GM21786 (cell line): Measurements from ENCODE around the gene IFT172.
"Not testable (repeated sequence)": the region's sequence is repeated elsewhere in the genome, so short reads cannot be mapped to it uniquely, and the experiment has no call there.

ENCODE experiments used
- ATAC-seq: cut with Tn5 transposase; IDR thresholded peaks from one replicate; pipeline ENCODE4 v1.9.1; 2021; ENCODE audit not compliant: unreplicated experiment

IFT172 gene, protein sequence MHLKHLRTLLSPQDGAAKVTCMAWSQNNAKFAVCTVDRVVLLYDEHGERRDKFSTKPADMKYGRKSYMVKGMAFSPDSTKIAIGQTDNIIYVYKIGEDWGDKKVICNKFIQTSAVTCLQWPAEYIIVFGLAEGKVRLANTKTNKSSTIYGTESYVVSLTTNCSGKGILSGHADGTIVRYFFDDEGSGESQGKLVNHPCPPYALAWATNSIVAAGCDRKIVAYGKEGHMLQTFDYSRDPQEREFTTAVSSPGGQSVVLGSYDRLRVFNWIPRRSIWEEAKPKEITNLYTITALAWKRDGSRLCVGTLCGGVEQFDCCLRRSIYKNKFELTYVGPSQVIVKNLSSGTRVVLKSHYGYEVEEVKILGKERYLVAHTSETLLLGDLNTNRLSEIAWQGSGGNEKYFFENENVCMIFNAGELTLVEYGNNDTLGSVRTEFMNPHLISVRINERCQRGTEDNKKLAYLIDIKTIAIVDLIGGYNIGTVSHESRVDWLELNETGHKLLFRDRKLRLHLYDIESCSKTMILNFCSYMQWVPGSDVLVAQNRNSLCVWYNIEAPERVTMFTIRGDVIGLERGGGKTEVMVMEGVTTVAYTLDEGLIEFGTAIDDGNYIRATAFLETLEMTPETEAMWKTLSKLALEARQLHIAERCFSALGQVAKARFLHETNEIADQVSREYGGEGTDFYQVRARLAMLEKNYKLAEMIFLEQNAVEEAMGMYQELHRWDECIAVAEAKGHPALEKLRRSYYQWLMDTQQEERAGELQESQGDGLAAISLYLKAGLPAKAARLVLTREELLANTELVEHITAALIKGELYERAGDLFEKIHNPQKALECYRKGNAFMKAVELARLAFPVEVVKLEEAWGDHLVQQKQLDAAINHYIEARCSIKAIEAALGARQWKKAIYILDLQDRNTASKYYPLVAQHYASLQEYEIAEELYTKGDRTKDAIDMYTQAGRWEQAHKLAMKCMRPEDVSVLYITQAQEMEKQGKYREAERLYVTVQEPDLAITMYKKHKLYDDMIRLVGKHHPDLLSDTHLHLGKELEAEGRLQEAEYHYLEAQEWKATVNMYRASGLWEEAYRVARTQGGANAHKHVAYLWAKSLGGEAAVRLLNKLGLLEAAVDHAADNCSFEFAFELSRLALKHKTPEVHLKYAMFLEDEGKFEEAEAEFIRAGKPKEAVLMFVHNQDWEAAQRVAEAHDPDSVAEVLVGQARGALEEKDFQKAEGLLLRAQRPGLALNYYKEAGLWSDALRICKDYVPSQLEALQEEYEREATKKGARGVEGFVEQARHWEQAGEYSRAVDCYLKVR (N-terminal part only)

DNA sequence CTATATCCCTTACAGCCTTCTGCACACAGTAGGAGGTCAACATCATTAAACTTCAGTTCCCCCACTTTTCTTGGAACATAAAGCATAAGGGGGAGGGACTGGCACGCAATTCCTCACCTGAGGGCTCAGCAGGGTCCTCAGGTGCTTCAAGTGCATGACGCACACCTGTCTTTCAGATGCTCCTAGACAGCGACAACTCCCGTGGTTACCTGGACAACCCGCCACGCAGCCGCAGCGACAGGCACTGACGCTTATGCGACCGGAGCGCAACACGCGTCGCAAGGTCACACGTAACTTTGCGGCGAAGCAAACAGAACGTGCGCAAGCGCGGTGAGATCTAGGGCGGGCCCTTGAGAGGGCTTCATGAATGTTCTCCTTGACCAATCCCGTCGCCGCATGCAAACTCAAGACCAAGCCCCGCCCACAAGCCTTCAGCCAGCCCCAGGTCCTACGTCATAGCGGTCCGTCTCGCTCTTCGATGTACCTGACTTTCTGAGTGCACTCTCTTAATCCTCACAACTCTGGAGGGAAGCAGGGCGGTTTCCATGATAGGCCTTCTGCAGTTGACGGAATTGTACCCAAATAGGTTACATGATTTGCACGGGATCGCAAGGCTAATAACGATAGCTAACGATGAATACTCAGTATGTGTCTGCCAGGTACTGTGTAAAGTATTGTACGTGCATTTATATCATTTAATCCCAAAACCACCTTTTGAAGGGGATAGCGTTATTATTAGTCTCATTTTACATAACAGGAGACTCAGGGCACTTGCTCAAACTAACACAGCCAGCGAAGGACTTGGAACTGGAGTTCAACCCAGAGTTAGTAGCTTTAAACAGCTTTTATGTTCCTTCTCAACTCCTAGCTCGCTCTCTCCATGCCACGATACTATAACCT, at the start of gene IFT172:
Gene IFT172, minus strand, starts transcription at position 246 of the 900 bp plus-strand sequence. Its CDS starts 90 bp downstream, at position 156.
- peak; percentile 94 for ATAC-seq

DNA sequence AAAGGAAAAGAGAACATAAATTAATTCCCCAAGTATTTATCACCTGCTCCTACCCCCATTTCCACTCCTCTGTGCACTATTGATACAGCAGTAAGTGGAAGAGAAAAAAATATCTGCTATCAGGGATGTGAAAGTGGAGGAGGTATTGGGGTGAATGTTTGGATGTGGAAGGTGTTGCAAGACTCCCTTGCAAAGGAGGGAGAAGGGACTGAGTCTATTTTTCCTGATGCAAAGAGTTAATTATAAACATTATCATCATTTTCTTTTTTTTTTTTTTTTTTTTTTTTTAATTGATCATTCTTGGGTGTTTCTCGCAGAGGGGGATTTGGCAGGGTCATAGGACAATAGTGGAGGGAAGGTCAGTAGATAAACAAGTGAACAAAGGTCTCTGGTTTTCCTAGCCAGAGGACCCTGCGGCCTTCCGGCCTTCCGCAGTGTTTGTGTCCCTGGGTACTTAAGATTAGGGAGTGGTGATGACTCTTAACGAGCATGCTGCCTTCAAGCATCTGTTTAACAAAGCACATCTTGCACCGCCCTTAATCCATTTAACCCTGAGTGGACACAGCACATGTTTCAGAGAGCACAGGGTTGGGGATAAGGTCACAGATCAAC, 49.4 kb upstream of the IFT172 start:
- ATAC-seq: not testable (repeated sequence)

DNA sequence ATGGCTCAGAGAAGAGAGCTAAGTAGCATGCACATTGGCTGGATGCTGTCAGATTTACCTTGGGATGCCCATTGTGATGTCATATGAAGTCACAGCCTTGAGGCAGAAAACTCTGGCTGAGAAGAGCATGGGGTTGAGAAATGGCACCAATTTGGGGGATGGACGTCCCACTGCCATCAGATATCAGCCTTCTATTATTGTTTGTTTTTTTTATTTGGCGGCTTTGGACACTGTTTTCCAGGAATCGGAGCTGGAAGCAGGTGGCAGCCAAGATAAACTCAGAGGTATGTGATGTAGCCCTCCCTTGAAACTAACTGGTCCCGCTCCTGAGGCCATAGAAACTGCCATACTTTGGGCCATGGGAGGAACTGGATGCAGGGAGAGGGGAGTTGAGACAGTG, 47.7 kb upstream of the IFT172 start:
- no peak for ATAC-seq

DNA sequence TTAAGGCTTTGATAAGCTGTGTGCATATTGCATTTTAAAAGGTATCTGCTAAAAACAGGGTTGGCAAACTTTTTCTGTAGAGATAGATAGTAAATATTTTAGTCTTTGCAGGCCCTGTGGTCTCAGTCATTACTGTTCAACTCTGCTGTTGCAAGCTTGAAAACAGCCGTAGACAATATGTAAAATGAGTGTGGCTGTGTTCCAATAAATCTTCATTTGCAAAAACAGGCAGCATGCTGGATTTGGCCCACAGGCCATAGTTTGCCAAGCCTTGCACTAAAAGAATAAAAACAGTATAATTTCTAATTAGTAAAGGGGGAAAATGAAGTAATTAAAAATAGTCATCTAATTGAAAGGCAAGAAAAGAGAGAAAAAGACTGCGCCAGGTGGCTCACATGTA, 42.4 kb upstream of the IFT172 start:
- no peak for ATAC-seq

DNA sequence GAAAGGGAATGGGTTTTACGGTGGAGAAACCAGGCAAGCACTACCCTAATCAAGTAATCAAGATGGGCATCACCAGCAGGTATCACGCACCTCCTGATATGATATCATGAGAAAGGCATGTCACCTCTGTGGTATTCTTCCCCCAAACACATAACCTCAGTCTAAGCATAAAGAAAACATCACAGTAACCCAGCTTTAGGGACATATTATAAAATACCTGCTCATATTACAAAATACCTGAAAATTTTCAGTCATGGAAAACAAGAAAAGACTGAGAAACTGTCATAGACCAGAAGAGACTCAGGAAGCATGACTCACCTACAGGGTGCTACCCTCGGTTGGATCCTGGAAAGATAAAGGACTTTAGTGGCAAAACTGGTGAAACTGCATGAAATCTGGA, 37.6 kb upstream of the IFT172 start:
- ATAC-seq: no peak

DNA sequence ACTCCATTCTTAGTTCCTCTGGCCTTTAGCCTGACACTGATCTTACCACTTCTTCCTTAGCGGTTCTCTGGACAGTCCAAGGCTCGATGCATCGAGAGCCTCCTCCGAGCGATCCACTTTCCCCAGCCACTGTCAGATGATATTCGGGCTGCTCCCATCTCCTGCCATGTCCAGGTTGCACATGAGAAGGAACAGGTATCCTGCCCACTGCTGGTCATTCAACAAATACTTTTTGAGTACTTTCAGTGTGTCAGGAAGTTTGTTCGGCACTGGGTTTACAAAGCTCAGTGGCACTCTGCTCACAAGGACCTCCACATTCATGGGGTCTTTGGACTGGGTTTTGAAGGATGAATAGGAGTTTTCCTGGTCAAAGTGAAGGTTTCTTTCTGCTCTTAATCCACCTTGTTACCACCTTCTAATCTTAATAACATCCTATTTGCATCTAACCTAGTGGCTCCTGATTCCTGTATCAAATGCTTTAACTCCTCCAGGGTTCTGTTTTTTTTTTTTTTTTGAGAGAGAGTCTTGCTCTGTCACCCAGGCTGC, 32.9 kb upstream of the IFT172 start:
- ATAC-seq: no peak

DNA sequence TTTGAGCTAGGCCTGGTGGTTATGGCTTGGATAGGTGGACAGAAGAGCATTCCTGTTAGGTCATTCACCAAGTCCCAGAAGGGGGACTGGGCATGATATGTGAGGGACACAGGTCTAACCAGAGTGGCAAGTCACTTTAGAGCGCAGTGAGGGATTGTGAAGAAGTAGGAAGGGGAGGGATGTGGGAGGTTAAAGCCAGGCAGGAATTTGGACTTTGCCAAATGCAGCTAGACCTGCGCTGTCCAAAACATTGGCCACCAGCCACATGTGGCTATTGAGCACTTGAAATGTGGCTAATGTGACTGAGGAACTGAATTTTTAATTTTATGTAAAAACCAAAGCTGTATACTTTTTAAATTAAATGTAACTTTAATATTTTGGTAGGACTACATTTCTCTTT, 30.8 kb upstream of the IFT172 start:
- ATAC-seq: no peak

DNA sequence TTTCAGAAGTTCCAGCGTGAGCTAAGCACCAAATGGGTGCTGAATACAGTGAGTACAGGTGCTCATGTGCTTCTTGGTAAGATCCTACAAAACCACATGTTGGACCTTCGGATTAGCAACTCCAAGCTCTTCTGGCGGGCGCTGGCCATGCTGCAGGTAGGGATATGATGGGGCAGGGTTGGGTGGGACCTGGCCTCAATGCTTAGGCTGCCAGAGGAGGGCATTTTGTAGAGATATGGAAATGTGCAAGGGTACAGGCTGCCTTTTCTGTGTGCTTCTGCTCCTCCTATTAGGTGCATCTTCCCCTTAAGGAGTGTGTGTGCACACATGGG, 29.2 kb upstream of the IFT172 start:
- ATAC-seq: no peak

DNA sequence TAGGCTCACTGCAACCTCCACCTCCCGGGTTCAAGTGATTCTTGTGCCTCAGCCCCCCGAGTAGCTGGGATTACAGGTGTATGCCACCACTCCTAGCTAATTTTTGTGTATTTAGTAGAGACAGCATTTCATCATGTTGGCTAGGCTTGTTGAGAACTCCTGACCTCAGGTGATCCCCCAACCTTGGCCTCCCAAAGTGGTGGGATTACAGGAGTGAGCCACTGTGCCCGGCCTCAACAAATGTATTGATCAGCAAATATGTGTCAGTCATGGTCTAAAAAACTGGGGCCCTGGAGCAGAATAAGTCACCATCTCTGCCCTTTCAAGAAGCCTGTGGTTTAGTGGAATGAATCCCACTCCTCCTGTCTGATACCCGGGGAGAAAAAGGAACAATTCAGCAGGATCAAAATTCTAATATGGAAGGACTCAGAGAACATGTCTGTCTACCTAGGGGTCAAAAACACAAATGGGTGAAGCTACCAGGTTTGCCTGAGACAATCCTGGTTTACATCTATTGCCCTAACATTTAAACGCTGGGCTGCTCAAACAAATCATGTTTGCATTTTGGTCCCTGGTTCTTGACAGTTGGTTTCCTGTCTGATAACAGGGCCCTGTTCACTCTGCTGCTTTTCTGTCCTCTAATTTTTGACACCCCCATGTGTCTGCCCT, 28.7 kb upstream of the IFT172 start:
- ATAC-seq: no peak

DNA sequence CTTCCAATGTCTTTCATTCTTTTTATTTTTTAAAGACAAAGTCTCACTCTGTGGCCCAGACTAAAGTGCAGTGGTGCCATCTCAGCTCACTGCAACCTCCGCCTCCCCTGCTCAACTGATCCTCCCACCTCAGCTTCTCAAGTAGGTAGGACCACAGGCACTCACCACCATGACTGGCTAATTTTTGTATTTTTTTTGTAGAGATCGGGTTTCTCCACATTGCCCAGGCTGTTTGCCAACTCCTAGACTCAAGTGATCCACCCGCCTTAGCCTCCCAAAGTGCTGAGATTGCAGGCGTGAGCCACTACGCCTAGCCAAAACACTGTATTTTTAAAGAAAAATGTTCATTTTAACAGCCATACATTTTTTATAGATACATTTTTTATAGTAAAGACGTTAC, 19.8 kb upstream of the IFT172 start:
- ATAC-seq: no peak

DNA sequence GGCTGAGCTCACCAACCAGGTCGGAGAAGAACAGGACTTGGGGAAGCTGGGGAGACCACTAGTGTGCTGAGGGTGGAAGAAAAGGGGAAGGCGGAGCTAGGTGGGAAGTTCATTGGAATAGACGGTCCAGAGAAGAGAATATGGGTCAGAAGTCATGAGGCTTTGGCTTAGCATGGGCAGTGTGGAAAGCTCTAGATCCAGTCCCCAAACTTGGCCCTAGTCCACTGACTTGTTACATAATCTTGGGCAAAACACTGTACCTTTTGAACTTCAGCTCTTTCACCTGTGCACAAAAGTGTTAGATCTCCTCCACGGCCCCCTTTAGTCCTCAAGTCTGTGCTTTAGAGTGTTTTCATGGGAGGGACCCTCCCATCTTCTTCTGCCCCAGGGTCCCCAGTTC, 17.8 kb upstream of the IFT172 start:
- no peak for ATAC-seq

DNA sequence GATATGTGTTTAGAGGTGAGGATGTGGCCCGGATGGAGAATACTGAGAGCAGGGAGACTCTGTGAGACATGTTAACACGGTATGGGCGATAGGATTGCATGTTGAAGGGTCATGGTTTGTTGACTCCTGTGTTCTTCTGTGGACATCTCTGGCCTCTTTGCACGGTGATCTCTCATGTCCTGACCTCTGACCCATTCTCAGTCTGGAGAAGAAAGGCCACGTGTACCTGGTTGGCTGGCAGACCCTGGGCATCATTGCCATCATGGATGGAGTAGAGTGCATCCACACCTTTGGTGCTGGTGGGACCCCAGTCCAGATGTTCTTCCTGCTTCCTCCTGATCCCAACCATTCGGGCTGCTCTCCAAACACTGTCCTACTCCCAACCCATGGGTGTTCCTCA, 17.0 kb upstream of the IFT172 start:
- no peak for ATAC-seq

DNA sequence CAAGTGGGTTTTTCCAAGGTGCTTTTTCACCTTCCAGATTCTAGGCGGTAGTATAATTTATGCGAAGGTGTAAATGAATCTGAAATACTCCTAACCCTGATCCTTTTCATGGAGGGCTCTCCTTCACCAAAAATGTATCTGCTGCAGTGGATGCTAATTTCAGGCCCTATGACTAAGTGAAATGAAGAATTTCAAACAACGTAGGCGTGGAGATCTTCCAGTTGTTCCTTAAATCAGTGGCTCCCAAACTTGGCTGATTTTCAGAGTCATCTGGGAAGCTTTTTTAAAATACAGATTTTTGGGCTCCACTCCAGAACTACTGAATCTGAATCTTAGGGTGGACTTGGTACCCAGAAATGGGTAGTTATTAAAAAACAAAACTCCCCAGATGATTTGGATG, 12.6 kb upstream of the IFT172 start:
- no peak for ATAC-seq

DNA sequence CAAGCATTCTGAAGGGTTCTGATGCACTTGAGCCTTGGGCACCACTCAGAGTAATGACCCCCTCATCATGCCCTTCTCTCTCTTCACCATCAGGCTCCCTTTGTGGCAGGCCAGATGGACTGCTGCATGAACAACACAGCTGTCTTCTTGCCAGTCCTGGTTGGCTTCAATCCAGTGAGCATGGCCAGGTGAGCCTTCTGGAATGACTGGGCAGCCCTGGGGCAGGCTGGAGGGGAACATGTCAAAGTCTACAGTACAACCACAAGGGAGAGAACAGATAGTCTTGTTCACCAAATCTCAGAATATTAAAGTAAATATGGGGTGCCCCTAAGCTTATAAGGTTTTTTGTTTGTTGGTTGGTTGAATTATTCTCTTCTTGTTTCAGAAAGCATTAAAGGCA, 11.5 kb upstream of the IFT172 start:
- no peak for ATAC-seq

DNA sequence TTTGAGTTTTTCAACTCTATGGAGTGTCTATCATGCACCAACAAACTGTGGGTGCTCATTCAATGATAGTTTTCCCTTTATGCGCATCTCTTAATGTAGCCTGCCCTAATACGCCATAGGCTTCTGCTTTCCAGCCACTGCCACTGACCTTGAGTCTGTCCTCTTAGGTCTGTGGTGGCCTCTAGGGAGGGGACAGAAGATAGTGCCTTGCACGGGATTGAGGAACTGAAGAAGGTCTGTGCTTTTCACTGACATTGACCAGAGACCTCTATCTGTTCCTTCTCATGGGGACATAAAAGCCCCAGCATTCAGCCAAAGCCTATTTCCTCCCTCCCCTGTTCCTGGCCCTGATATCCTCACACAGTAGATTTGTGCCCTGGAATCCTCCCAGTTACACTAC, 9.4 kb upstream of the IFT172 start:
- no peak for ATAC-seq

DNA sequence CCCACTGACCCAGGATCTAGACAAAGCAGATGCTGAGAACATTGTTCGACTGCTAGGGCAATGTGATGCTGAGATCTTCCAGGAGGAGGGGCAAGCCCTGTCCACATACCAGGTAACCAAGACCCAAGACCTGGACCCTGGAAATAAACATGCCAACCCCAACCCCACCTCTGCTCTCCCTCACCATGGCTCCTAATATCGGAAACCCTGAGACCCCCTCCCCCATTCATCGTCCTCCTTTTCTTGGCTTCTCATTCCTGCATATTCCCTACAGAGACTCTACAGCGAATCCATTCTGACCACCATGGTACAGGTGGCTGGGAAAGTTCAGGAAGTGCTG, 7.7 kb upstream of the IFT172 start:
- no peak for ATAC-seq

DNA sequence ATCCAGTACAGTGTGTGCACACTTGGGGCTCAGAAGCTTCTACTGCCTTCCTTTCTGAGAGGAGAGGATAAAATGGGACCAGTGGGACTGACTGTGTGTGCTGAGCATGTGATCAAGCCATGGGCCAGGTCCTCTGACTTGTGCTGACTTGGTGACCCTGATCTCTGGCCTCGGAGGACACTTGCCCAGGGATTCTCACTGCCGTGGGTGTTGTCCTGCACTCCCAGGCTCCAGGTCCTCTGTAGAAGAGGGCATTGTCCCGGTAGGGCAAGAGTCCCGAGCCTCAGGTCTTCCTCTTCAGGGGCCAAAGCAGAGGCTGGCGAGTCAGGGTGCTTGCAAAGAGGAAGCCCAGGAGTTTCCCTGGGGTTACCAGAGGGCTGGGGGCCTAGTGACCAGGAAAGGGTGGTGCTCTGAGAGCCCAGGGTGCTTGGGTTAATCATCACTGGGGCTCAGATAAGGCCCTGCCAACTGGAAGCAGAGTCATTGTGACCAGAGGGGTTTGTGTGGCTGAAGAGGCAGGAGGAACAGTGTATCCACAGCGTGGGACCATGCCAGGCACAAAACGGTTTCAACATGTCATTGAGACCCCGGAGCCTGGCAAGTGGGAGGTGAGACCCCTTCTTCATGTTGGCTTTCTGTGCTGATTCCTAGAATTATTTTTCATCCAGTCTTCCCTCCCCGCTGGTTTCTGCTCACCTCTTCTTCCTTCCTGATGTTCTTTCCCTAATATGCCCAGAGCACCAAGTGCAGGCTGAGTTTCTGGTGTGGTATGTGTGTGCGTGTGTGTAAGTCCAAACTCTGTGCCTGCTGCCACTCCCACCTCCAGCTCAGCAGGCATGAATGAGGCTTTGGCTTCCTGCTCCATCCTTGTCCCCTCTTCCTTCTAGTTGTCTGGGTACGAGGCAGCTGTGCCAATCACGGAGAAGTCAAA, 7.1 kb upstream of the IFT172 start, which contains the start of gene GCKR:
Gene GCKR, plus strand, starts transcription at position 483 of the 931 bp plus-strand sequence. Its CDS starts 66 bp downstream, at position 549.
- no peak for ATAC-seq

DNA sequence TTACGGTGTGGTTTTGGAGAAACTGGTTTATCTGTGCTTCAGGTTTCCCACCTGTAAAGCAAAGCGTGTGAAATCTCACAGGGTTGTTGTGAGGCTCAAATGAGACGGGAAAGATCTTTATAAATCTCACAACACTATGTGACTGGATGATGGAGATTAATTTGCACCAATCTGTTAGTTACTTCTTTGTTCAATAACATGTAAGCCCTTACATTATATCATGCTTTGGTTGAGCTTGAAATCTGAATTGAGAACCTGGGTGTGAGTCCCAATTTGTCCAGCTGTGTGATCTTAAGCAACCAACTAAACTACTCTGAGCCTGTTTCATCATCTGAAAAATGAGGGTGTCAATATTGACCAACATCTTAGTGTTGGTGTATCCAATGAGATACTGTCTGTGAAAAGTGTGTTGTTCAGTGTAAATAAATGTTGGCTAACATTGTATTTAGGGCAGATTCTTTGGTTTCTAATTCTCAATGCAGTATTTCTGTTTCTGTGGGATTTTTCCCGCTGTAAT, 6.4 kb upstream of the IFT172 start:
- no peak for ATAC-seq
